ENCODE data around the gene ACBD3.
A peak's percentile ranks its signal among the peaks of the same experiment; 100 is the strongest.

ACBD3 gene

DNA sequence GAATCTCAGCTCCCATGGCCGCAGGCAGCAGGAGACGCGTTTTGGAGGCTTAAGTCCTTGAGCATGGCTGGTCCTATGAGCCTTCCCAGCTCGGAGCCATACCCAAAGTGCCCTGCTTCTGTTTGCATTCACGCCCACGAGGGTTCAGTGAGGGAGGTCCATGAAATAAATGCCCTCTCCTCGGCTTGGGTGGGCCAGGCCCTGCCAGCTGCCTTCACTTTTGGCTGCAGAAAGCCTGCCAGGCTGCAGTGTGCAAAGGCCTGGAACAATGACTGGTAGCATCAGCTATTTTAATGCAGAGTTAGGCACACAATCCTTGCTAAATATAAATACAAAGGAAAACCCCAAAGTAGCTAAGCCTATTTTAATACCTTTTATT, 74.7 kb downstream of the ACBD3 start:
- no peak for DNase-seq (ENCODE audit: low spot score)

DNA sequence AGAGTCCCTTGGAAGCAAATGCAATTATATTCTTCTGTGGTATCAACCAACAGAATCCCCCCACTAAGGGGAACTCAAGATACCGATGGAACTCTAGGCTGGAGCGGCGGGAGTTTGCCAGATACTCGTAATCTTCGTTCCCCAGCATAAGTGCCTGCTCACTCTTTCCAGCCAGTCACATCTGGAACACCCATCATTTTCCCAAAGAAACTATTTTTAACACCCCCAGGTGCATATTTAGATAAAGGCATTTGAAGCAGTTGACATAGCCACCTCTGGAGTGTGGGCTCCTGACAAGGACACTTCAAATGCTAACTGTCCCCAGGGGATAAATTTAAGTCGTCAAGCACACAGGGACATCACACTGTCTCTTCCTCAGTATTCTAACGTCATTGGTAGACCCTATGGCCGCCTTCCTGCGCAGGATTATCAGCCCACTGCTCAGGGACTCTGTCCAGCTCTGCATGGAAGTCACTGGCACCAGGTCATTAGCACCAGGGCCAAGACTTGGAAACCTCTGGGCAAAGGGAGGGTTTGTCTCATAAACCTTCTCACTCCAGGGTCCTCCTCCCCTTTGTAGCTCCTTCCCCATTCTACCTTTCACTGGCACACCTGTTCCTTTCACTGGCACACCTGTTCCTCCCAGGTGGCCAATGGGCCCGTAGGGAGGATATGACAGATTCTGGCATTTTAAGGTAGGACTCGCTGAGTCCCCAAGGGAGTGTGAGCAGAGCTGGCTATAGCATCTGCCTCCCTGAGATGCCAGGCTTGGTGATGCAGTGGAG, 75.3 kb downstream of the ACBD3 start:
- no peak for DNase-seq (ENCODE audit: low spot score)

GRCh38 chr1:226110249-226111097, 76.1 kb downstream of the ACBD3 start:
- peak; percentile 62 for DNase-seq (ENCODE audit: low spot score)

GRCh38 chr1:226109829-226110248, 76.7 kb downstream of the ACBD3 start:
- DNase-seq (ENCODE audit: low spot score) = peak; percentile 90

DNA sequence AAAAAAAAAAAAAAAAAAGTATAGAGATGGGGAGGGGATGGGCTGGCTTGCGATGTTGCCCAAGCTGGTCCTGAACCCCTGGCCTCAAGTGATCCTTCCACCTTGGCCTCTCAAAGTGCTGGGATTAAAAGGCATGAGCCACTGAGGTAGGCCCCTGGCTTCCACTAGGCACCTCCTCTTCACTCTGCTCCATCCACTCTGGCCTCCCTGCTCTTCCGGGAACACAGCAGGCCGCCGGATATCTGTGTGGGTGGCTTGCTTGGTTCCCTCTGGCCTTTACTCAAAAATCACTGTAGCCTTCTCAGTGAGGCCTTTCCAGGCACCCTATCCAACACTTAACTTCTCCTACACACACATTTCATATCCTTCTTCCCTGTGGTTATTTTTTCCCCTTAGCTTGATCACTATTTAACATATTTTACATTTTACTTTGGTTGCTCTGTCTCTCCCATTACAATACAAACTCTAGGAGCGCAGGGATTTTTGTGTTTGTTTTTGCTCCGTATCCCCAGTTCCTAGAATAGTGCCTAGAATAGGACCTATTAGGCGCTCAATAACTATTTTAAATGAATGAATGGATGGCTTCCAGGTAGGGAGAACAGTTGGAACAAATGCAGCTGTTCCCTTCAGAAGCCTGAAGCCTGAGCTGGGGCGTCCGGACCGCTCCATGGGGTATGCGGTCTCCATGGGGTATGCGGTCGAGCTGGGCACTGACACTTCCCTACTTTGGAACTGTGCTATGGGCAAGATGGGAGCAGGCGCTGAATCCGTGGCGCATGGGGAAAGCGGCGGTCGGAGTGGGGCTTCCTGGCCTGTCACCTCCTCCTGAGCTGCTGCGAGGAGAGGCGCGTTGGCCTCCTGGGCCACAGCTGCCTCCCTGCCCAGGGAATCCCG, 77.4 kb downstream of the ACBD3 start:
- DNase-seq (ENCODE audit: low spot score) = peak; percentile 57

DNA sequence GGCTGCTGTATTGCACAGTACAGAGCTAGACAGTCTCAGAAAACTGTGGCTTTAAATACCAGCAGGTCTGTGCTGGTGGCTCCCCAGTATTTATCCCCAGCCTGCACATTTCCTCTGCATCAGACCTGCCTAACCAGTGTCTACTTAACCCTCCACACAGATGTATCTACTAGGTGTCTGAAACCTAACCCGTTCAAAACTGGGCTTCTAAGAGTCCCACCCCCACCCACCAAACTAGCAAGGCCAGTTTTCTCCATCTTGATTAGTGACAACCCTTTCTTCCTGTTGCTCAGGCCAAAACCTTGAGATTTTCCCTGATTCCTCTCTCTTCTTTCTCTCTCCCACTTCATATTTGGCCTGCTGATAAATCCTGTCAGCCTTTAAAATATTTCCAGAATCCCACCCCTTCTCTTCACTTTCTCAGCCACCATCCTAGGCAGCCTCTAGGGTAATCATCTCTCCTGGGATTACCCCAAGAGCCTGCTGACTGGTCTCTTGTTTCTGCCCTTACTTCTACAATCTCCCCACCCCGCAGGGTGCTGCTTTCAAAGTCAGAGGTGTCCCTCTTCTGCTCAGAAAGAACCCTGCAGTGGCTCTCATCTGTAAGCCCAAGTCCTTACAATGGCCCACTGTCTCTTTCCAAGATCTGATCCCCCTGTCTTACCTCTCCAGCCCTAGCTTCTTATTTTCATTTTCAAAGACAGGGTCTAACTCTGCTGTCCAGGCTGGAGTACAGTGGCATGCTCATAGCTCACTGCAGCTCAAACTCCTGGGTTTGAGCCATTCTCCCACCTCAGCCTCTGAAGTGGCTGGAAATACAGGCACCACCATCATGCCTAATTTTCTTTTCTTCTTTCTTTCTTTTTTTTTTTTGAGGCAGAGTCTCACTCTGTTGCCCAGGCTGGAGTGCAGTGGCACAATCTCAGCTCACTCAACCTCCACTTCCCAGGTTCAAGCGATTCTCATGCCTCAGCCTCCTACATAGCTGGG, 78.8 kb downstream of the ACBD3 start:
- no peak for DNase-seq (ENCODE audit: low spot score)

DNA sequence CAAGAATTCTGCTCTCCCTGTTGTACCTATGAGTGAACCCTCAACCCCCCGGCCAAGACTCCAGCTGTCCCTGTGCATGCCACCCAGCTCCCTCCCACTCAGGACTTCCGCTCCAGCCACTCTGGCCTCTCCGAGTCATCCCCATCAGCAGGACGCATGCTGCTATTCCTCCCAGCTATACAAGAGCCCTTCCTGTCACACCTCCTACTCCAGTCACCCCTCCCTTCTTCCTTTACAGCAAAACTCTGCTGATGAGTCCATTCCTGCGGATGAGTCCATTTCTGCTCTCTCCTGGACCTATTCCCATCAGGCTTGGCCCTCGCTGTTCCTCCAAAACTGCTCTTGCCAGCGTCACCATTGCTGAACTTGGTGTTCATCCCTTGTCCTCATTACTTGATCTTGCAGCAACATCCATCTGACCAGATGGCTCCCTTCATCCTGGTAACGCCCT, 81.8 kb downstream of the ACBD3 start:
- peak; percentile 29 for DNase-seq (ENCODE audit: low spot score)

DNA sequence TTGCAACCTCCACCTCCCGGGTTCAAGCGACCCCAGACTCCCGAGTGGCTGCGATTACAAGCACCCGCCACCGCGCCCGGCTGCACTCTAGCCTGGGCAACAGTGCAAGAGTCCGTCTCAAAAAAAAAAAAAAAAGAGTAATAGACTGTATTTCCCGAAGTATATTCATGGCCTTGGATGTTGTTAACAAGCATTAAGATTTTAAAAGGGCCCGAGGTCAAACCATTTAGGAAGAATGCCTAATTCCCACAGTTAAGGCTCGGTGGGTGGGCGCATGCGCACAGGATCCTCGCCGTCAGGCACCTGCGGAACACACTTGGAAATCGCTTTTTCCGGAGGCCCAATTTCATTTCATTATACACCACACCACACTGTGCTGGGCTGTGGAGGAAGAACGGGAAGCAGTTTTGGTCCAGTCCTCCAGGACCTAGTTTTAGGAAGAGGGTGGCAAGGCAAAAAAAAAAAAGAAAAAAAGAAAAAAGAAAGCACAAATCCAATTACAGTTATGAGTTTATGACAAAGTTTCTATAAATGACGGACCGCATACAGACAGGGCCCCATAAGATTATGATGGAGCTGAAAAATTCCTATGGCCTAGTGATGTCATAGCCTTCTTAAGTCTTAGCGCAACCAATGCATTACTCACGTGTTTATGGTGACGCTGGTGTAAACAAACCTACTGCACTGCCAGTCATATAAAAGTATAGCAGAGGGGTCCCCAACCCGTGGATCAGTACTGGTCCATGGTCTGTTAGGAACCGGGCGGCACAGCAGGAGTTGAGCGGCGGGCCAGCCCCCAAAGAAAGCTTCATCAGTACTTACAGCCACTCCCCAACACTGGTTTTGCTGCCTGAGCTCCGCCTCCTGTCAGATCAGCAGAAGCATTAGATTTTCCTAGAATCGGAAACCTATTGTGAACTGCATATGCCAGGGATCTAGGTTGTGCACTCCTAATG, 85.8 kb downstream of the ACBD3 start:
- peak; percentile 39 for DNase-seq (ENCODE audit: low spot score)

GRCh38 chr1:226098870-226099835, 87.4 kb downstream of the ACBD3 start:
- DNase-seq (ENCODE audit: low spot score) = no peak

GRCh38 chr1:226097866-226098625, 88.5 kb downstream of the ACBD3 start:
- DNase-seq (ENCODE audit: low spot score) = no peak

DNA sequence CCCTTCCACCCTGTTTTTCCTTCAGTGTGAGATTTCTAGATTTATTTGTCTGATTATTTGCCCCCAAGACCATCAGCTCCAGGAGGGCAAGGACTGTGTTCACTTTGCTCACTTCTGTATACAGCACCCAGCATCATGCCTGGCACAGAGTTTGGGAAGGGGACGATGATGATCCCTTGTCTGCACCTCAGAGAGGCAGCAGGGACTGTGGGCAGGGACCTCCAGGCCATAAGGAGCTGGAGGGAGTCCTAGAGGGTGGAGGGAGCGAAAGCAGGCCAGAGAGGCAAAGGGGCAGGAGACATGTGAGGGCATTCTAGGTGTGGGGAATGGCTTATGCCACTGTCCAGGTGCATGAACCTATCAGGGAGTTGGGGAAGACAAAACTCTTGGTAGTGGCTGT, 91.3 kb downstream of the ACBD3 start:
- DNase-seq (ENCODE audit: low spot score) = no peak

Small RNA genes lying within 50 kb of the gene (small RNA-seq; reads per million reads assigned to genes)
- gene AL512343.1 = 0 to 0.04 reads per million in 2 experiments
